GM23338 (cell line): ENCODE data around the gene ABHD12. TPM values are rescaled to one million over a fixed set of nuclear protein-coding genes. Genes with fewer than 3 reads are reported as not detected.

Experiments
- ATAC-seq: fragments of 200-7000 bp; cut with Tn5 transposase; 3 replicates; pipeline ENCODE4 v1.9.1; 2020
- DNase-seq: peaks from one replicate; pipeline ENCODE4 v3.0.0-alpha.2; 2015; ENCODE audit warnings: low spot score
- H2AFZ ChIP-seq: fragments of 200-600 bp; sonication (generic); 2 replicates; pipeline ENCODE4 v1.8.0; 2016; ENCODE audit warnings: antibody characterized with exemption, mild to moderate bottlenecking, moderate library complexity
- H3F3A ChIP-seq: fragments of 200-600 bp; sonication (generic); replicated peaks from 2 replicates; pipeline ENCODE4 v1.8.0; 2017; ENCODE audit warnings: antibody characterized with exemption, mixed run types, low read depth
- H3K27ac ChIP-seq: fragments of 200-600 bp; sonication (generic); 2 replicates; pipeline ENCODE4 v1.6.1; 2016; ENCODE audit warnings: low read depth
- H3K27me3 ChIP-seq: fragments of 200-600 bp; sonication (generic); 2 replicates; pipeline ENCODE4 v1.8.0; 2016; ENCODE audit warnings: mild to moderate bottlenecking, mixed run types, moderate library complexity; ENCODE audit not compliant: insufficient read depth
- H3K36me3 ChIP-seq: fragments of 200-600 bp; sonication (generic); 2 replicates; pipeline ENCODE4 v1.8.0; 2016; ENCODE audit warnings: mild to moderate bottlenecking; ENCODE audit not compliant: insufficient read depth
- H3K4me1 ChIP-seq: fragments of 200-600 bp; sonication (generic); 2 replicates; pipeline ENCODE4 v1.8.0; 2016; ENCODE audit warnings: mild to moderate bottlenecking, moderate library complexity; ENCODE audit not compliant: insufficient read depth
- H3K4me2 ChIP-seq: fragments of 200-600 bp; sonication (generic); 2 replicates; pipeline ENCODE4 v1.7.1; 2017; ENCODE audit warnings: mixed run types
- H3K4me3 ChIP-seq: fragments of 200-600 bp; sonication (generic); 2 replicates; pipeline ENCODE4 v1.6.1; 2016; ENCODE audit warnings: mixed run types
- H3K79me2 ChIP-seq: fragments of 200-600 bp; sonication (generic); replicated peaks from 2 replicates; pipeline ENCODE4 v1.8.0; 2017; ENCODE audit warnings: mild to moderate bottlenecking; ENCODE audit not compliant: insufficient read depth
- H3K9me2 ChIP-seq: fragments of 200-600 bp; sonication (generic); 2 replicates; pipeline ENCODE4 v1.8.0; 2017; ENCODE audit not compliant: insufficient read depth
- H4K20me1 ChIP-seq: fragments of 200-600 bp; sonication (generic); replicated peaks from 2 replicates; pipeline ENCODE4 v1.8.0; 2017; ENCODE audit warnings: mild to moderate bottlenecking; ENCODE audit not compliant: insufficient read depth
- H3K27ac Mint-ChIP-seq: 2 replicates; pipeline ENCODE4 v1.8.0; 2020; ENCODE audit warnings: inconsistent platforms, mild to moderate bottlenecking, moderate library complexity, mixed read lengths
- H3K27me3 Mint-ChIP-seq: 3 replicates; pipeline ENCODE4 v1.8.0; 2022; ENCODE audit warnings: low read depth, mild to moderate bottlenecking, moderate library complexity, mixed read lengths, inconsistent platforms; ENCODE audit not compliant: insufficient read depth, poor library complexity
- H3K36me3 Mint-ChIP-seq: 3 replicates; pipeline ENCODE4 v1.8.0; 2021; ENCODE audit warnings: low read depth, mild to moderate bottlenecking, inconsistent platforms, moderate library complexity, mixed read lengths
- H3K4me1 Mint-ChIP-seq: 3 replicates; pipeline ENCODE4 v1.8.0; 2020; ENCODE audit warnings: mild to moderate bottlenecking, inconsistent platforms, mixed read lengths
- H3K4me3 Mint-ChIP-seq: 3 replicates; pipeline ENCODE4 v1.8.0; 2021; ENCODE audit warnings: moderate library complexity, mild to moderate bottlenecking, inconsistent platforms, mixed read lengths
- H3K9me3 Mint-ChIP-seq: 3 replicates; pipeline ENCODE4 v1.8.0; 2020; ENCODE audit warnings: moderate library complexity, mild to moderate bottlenecking, inconsistent platforms, mixed read lengths
- CREB1 ChIP-seq: fragments of 250-450 bp; sonication (Bioruptor Pico); IDR thresholded peaks from 2 replicates; pipeline ENCODE4 v1.5.0; 2020; ENCODE audit warnings: low read depth, mild to moderate bottlenecking, moderate library complexity
- CTCF ChIP-seq, 2 experiments: fragments of 200-600 bp in 1 of 2; sonication (generic) in 1 of 2; conservative IDR thresholded peaks; 2 replicates each; pipeline versions ENCODE4 v1.5.1 to v1.6.1; 2016 to 2017; ENCODE audit warnings: antibody characterized with exemption in 2 of 2, low read depth in 2 of 2, mild to moderate bottlenecking in 2 of 2, moderate library complexity in 1 of 2
- ETS1 ChIP-seq: IDR thresholded peaks from 2 replicates; pipeline ENCODE4 v1.6.1; 2016; ENCODE audit warnings: antibody characterized with exemption
- EZH2 ChIP-seq: fragments of 200-600 bp; sonication (generic); IDR thresholded peaks from one replicate; pipeline ENCODE4 v1.8.0; 2017; ENCODE audit warnings: antibody characterized with exemption, mild to moderate bottlenecking, low read depth; ENCODE audit not compliant: unreplicated experiment
- EZH2phosphoT487 ChIP-seq: fragments of 200-600 bp; sonication (generic); IDR thresholded peaks from one replicate; pipeline ENCODE4 v1.8.1; 2018; ENCODE audit warnings: antibody characterized with exemption; ENCODE audit not compliant: unreplicated experiment
- JUNB ChIP-seq: IDR thresholded peaks from one replicate; pipeline ENCODE4 v1.6.1; 2016; ENCODE audit warnings: antibody characterized with exemption; ENCODE audit not compliant: unreplicated experiment
- NANOG ChIP-seq: IDR thresholded peaks from 2 replicates; pipeline ENCODE4 v1.6.1; 2016; ENCODE audit warnings: antibody characterized with exemption, borderline replicate concordance
- POLR2AphosphoS5 ChIP-seq: IDR thresholded peaks from 2 replicates; pipeline ENCODE4 v1.6.1; 2016; ENCODE audit warnings: antibody characterized with exemption, low read depth
- REST ChIP-seq: IDR thresholded peaks from one replicate; pipeline ENCODE4 v1.6.1; 2018; ENCODE audit warnings: antibody characterized with exemption; ENCODE audit not compliant: unreplicated experiment
- STAT1 ChIP-seq: IDR thresholded peaks from one replicate; pipeline ENCODE4 v1.6.1; 2016; ENCODE audit warnings: antibody characterized with exemption; ENCODE audit not compliant: unreplicated experiment
- ZNF114 ChIP-seq: fragments of 250-450 bp; sonication (Bioruptor Pico); IDR thresholded peaks from 2 replicates; pipeline ENCODE4 v1.5.0; 2020; ENCODE audit warnings: mild to moderate bottlenecking, moderate library complexity
- ZNF331 ChIP-seq: fragments of 250-450 bp; sonication (Bioruptor Pico); IDR thresholded peaks from 2 replicates; pipeline ENCODE4 v1.5.0; 2020; ENCODE audit warnings: low read depth, mild to moderate bottlenecking, moderate library complexity
- polyA plus RNA-seq: library from polyadenylated mRNA; unstranded; fragments of >200 nt; fragmentation: Nextera tagmentation; extraction: Ambion mirVana; gene quantifications from 2 replicates; pipeline ENCODE4 v1.2.1, GENCODE V29; 2016
- total RNA-seq: library from RNA; depleted of rRNA; stranded (reverse); fragments of >200 nt; shearing (Covaris generic); gene quantifications from 2 replicates; pipeline ENCODE4 v1.2.3, GENCODE V29; 2014

ABHD12 gene
- total and polyA plus RNA-seq, 2 experiments from 2014 or later, result 40.2 to 57.8 TPM

- no peak for TF ChIP-seq ETS1
- TF ChIP-seq REST, result no peak
- no peak for TF ChIP-seq EZH2phosphoT487
- TF ChIP-seq NANOG, result no peak
- no peak for TF ChIP-seq STAT1
Observed at GRCh38 chr20:25251558-25251957, 139.1 kb downstream of the ABHD12 start (continued).

- Histone ChIP-seq H3K27me3 (peaks cover 10% of the 10 kb centered on the region; the same call in 1 of the 2 replicates), H3K4me1 (peaks cover 16% of the 10 kb centered on the region), H3K27ac (no peak overlapping the region), H3K79me2 (peaks cover 62% of the 10 kb centered on the region), H3K4me3 (no peak overlapping the region), H2AFZ (no peak overlapping the region), H4K20me1 (peaks cover 35% of the 10 kb centered on the region), H3F3A (0 out of 2 replicates have a peak, but pooled peaks cover 7% of the 10 kb centered on the region), H3K36me3 (no peaks in the 10 kb centered on the region), H3K9me2 (no peaks in the 10 kb centered on the region), H3K4me2 (no peak overlapping the region)
- Mint-ChIP-seq H3K4me1 (peaks cover 40% of the 10 kb centered on the region), H3K9me3 (no peaks in the 10 kb centered on the region; the same call in 2 of the 3 replicates), H3K27me3 (peaks cover 12% of the 10 kb centered on the region), H3K27ac (no peak overlapping the region), H3K36me3 (peaks cover 3% of the 10 kb centered on the region; the same call in 2 of the 3 replicates), H3K4me3 (no peak overlapping the region)
- DNase-seq (no peak), ATAC-seq (no peak)
- no peak for TF ChIP-seq ZNF114
- TF ChIP-seq EZH2, result no peak
- TF ChIP-seq REST, result no peak
- no peak for TF ChIP-seq EZH2phosphoT487
- no peak for TF ChIP-seq ETS1
- no peak for TF ChIP-seq CREB1 (CRISPR knock-in tag)
- no peak for TF ChIP-seq STAT1
- no peak for TF ChIP-seq POLR2AphosphoS5
- no peak for TF ChIP-seq ZNF331
- no peak for TF ChIP-seq CTCF (conservative IDR thresholded peaks at IDR 0.05; ENCODE audit: low read depth in 2 of 2)
- no peak for TF ChIP-seq JUNB
- no peak for TF ChIP-seq NANOG
Observed at GRCh38 chr20:25251019-25251418, 139.6 kb downstream of the ABHD12 start.
